ENCODE results near the gene CNTNAP5. TPM values are rescaled to one million over a fixed set of nuclear protein-coding genes. Genes with fewer than 3 reads are reported as not detected.

The CNTNAP5 gene
- total and polyA plus RNA-seq, 5 experiments from 2014 or later, result not detected

DNA sequence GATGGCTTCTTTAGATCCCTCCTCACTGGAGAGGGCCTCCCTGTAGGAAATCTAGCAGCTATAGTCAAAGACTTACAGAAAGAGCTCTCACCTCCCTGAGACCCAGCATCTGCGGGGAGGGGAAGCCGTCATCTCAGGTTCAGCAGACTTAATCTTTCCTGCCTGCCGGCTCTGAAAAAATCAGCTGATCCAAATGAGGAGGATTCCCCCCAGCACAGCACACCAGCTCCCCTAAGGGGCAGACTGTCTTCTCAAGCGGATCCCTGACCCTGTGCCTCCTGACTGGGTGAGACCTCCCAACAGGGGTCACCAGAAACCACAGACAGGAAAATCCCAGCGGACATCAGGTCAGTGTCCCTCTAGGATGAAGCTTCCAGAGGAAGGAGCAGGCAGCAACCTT, 601.9 kb downstream of the CNTNAP5 start:
- no peak overlapping the region for H3K4me3 Mint-ChIP-seq
- peaks cover 0 to 23% (median 5%) of the 10 kb centered on the region in 9 donors for H3K9me3 Mint-ChIP-seq
- H3K27me3 Mint-ChIP-seq, result no peaks in the 10 kb centered on the region
- ATAC-seq, result no peak
- POLR2A ChIA-PET, result no interaction called here
- no peaks in the 10 kb centered on the region for H3K4me1 Mint-ChIP-seq
- peaks cover 0 to 5% (median 0%) of the 10 kb centered on the region in 3 donors for H3K36me3 Mint-ChIP-seq
- no peak overlapping the region for H3K27ac Mint-ChIP-seq
- DNase-seq, result no peak

DNA sequence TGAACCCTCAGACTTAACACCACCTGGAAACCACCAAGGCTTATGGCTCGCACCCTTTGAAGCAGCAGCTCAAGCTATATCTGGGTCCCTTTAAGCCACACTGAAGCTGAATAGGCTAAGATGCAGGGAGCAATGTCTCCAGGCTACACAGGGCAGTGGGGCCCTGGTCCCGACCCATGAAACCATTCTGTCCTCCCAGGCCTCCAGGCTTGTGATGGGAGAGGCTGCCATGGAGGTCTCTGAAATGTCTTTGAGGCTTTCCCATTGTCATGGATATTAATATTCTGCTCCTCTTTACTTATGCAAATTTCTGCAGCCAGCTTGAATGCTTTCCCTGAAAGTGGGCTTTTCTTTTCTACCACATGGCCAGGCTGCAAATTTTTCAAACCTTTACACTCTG, 608.7 kb downstream of the CNTNAP5 start:
- H3K36me3 Mint-ChIP-seq, result no peaks in the 10 kb centered on the region
- H3K27ac Mint-ChIP-seq, result no peak overlapping the region
- POLR2A ChIA-PET, result no interaction called here
- ATAC-seq (no peak), DNase-seq (no peak)
- H3K4me1 Mint-ChIP-seq, result no peaks in the 10 kb centered on the region
- H3K4me3 Mint-ChIP-seq, result no peak overlapping the region
- no peaks in the 10 kb centered on the region for H3K27me3 Mint-ChIP-seq
- H3K9me3 Mint-ChIP-seq, result peaks cover 2 to 23% (median 12%) of the 10 kb centered on the region in 9 donors

DNA sequence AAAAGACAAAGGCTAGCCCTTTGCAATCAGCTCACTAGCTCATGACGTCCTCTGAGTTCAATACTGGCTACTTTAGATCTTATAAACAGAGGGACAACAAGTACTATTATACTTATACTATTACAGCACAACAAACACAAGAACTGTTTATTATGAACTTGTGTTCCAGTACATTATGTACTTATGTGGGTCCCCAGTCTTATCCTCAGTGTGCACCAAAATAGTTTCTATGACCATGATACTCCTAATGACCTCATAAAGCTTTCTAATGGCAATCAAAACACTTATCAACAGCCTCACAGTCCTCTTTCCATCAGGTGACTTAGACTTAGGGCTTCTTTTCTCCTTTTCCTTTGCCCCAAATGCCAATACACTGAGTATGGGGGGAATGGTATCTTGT, 614.4 kb downstream of the CNTNAP5 start:
- no peak for DNase-seq
- no peak overlapping the region for H3K4me3 Mint-ChIP-seq
- no peaks in the 10 kb centered on the region for H3K36me3 Mint-ChIP-seq
- peaks cover 0 to 17% (median 4%) of the 10 kb centered on the region in 9 donors for H3K9me3 Mint-ChIP-seq
- POLR2A ChIA-PET, result no interaction called here
- no peaks in the 10 kb centered on the region for H3K27me3 Mint-ChIP-seq
- ATAC-seq, result no peak
- H3K27ac Mint-ChIP-seq, result no peak overlapping the region
- H3K4me1 Mint-ChIP-seq, result no peaks in the 10 kb centered on the region

DNA sequence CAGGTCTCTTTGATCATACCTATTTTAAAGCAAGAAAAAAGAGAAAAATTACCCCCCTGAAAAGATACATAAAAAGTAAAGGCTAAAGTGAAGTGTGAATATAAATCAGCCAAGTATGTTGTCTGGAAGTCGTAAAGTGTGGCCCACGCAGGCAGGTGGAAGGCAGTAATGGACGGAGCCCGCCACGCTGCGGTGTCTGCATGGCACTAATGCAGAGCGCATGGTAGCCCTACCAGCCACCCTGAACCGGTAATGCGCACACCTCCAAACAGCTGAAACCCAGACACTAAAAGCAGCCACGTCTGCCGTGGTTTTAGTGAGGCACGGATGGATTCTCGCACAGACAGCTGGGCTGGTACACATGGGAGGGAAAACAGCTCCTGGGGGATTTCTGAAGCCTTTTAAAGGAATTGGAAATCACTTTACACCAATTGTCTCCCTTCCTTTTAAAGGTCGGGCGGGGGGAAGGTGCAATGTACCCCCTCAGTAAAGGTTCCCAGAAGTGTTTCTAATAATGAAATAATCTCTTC, 615.2 kb downstream of the CNTNAP5 start:
- Mint-ChIP-seq H3K4me3 (no peak overlapping the region), H3K27me3 (no peaks in the 10 kb centered on the region), H3K4me1 (no peaks in the 10 kb centered on the region), H3K27ac (no peak overlapping the region), H3K36me3 (no peaks in the 10 kb centered on the region), H3K9me3 (peaks cover 0 to 12% (median 2%) of the 10 kb centered on the region in 9 donors)
- DNase-seq, result no peak
- POLR2A ChIA-PET, result no interaction called here
- no peak for ATAC-seq

DNA sequence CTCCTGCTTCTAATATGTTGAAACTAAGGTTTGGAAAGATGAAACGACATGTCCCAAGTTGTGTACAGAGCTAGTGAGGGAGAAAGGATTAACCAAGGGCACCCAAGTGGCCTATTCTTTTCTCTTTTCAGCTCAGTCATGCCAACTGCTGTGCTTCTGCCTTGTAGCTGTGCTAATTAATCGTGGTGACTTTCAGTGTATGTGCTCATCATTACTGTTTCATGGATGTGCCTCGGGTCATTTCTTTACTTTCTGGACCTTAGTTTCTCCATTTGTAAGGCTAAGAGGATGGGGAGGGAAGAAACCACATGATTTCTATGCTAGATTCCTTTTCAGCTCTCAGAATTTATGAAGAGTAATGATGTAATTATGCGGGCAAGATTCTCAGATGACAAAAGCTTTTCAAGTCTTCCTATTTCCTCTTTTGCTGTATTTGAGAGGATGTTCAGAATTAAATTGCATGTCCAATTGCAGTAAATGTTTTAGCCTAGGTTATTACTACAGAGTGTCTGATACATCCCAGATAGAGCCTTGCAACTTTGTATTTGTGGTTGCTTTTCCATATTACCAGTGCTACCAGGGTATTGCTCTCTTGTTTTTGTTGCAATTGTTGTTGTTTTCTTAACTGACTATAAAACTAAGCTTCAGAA, 621.2 kb downstream of the CNTNAP5 start:
- no peaks in the 10 kb centered on the region for H3K36me3 Mint-ChIP-seq
- DNase-seq, result no peak
- peaks cover 0 to 9% (median 2%) of the 10 kb centered on the region in 9 donors for H3K9me3 Mint-ChIP-seq
- no peak for ATAC-seq
- H3K27ac Mint-ChIP-seq, result no peak overlapping the region
- no peak overlapping the region for H3K4me3 Mint-ChIP-seq
- no peaks in the 10 kb centered on the region for H3K4me1 Mint-ChIP-seq
- H3K27me3 Mint-ChIP-seq, result no peaks in the 10 kb centered on the region
- POLR2A ChIA-PET, result no interaction called here

DNA sequence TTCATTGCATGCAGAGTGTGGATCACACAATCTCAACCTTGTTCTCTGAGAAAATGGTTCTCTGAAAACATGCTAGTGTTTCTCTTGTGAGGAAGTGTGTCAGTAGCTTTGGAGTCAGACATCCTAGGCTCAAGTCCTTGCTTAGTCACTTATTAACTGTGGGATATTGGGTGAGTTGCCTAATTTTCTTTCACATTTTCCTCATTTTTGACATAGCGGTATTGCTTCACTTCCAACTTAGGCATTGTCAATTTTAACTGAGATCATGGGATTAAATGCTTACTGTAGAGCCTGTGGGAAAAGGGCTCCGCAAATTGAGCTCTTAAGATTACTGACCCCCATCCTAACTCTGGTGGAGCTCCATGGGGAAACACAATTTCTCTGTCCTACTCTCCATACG, 622.2 kb downstream of the CNTNAP5 start:
- POLR2A ChIA-PET, result no interaction called here
- Mint-ChIP-seq H3K27ac (no peak overlapping the region), H3K4me3 (no peak overlapping the region), H3K36me3 (no peaks in the 10 kb centered on the region), H3K27me3 (no peaks in the 10 kb centered on the region), H3K9me3 (peaks cover 0 to 9% (median 2%) of the 10 kb centered on the region in 9 donors), H3K4me1 (no peaks in the 10 kb centered on the region)
- ATAC-seq (no peak), DNase-seq (no peak)

DNA sequence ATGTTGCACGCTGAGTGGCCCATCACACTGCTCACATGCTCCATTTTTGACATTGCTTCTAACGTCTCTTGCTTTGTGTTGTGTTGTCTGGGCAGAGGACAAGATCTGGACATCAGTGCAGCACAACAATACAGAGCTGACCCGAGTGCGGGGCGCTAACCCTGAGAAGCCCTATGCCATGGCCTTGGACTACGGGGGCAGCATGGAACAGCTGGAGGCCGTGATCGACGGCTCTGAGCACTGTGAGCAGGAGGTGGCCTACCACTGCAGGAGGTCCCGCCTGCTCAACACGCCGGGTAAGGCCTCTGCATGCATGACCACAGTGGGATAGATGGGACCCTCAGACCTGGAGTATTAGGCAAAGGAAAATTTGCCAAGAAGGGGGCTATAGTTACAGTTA, 622.6 kb downstream of the CNTNAP5 start:
- H3K27me3 Mint-ChIP-seq, result no peaks in the 10 kb centered on the region
- POLR2A ChIA-PET, result no interaction called here

DNA sequence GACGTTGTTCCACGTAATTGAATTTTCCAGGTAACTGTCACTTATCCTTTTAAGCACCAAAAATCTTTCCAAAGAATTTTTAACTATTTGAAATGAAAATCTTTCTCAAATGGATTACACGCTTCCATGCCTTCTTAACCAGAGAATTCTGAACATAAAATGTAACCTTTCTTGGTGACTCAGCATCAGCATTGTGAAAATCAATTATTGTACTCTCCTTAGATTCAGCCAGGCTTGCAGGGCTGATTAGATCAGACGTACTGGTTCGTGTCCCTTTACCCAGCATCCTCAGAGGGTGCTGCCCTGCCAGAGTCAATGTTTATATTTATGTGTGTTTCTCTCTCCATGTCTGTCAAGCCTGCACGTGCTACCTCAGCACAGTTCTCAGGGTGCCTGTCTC, 623.9 kb downstream of the CNTNAP5 start:
- Mint-ChIP-seq H3K27me3 (no peaks in the 10 kb centered on the region), H3K4me3 (no peak overlapping the region), H3K4me1 (no peaks in the 10 kb centered on the region), H3K27ac (no peak overlapping the region), H3K36me3 (no peaks in the 10 kb centered on the region), H3K9me3 (peaks cover 0 to 11% (median 2%) of the 10 kb centered on the region in 9 donors)
- no peak for ATAC-seq
- DNase-seq, result no peak
- POLR2A ChIA-PET, result no interaction called here

More for the DNA sequence above, 622.6 kb downstream of the CNTNAP5 start:
- H3K4me3 Mint-ChIP-seq, result no peak overlapping the region
- H3K36me3 Mint-ChIP-seq, result no peaks in the 10 kb centered on the region
- H3K27ac Mint-ChIP-seq, result no peak overlapping the region
- DNase-seq (no peak), ATAC-seq (no peak)
- H3K4me1 Mint-ChIP-seq, result no peaks in the 10 kb centered on the region
- H3K9me3 Mint-ChIP-seq, result peaks cover 0 to 9% (median 2%) of the 10 kb centered on the region in 9 donors

DNA sequence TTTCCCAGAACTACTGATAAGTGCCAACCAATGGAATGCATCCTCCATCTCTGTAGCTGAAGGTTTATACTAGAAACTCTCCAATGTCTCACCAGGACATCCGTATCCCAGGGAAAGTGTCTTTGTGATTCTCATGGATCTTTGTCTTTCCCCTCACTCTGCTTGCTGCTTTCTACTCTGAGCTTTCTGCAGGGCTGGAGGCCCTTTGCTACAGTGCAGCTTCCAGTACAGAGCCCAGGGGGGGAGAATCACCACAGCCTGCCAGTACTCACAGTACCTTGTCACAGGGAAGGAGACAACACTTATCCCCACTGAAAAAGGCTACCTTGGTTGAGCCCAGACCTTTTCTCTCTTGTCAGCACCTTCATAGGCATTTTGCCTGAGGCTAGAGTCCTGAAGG, 627.0 kb downstream of the CNTNAP5 start:
- peaks cover 0 to 21% (median 3%) of the 10 kb centered on the region in 9 donors for H3K9me3 Mint-ChIP-seq
- peaks cover 0 to under 1% (median 0%) of the 10 kb centered on the region in 5 donors for H3K27me3 Mint-ChIP-seq
- POLR2A ChIA-PET, result no interaction called here
- DNase-seq, result no peak
- H3K4me3 Mint-ChIP-seq, result no peak overlapping the region
- H3K4me1 Mint-ChIP-seq, result no peaks in the 10 kb centered on the region
- no peak for ATAC-seq
- H3K36me3 Mint-ChIP-seq, result no peaks in the 10 kb centered on the region
- H3K27ac Mint-ChIP-seq, result no peak overlapping the region

DNA sequence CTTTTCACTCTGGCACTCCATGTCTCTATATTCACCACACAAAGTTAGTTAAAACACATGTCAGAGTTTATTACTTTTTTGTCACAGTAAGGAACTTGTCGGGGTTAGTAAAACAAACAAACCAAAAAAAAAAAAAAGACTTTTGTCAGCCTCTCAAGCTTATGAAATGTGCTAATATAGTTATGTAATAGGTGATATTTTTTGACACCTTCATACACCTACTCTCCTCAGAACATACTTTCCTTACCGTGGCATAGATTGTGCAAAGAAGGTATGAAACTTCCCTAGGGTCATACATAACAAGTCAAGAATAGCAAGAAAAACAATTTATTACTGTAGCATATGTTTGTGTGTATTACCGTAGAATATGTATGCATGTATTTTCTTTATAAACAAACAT, 633.3 kb downstream of the CNTNAP5 start:
- ATAC-seq (no peak), DNase-seq (no peak)
- Mint-ChIP-seq H3K36me3 (no peaks in the 10 kb centered on the region), H3K27me3 (peaks cover 0 to 3% (median 0%) of the 10 kb centered on the region in 5 donors), H3K4me1 (no peaks in the 10 kb centered on the region), H3K4me3 (no peak overlapping the region), H3K9me3 (peaks cover 0 to 31% (median 6%) of the 10 kb centered on the region in 9 donors), H3K27ac (no peak overlapping the region)
- POLR2A ChIA-PET, result no interaction called here

DNA sequence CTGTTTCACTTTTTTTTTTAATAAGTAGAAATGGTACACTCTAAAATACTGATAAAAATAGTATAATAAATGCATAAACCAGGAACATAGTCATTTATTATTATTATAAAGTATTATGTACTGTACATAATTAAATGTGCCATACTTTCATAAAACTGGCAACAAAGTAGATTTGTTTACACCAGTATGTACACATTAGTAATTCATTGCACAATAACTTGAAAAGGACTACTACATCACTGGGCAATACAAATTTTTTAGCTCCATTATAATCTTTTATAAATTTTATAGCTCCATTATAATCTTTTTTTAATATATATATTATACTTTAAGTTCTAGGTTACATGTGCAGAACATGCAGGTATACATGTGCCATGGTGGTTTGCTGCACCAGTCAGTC, 636.5 kb downstream of the CNTNAP5 start:
- Mint-ChIP-seq H3K27me3 (peaks cover 0 to 3% (median 0%) of the 10 kb centered on the region in 5 donors), H3K36me3 (no peaks in the 10 kb centered on the region), H3K4me3 (no peak overlapping the region), H3K9me3 (peaks cover 0 to 27% (median 4%) of the 10 kb centered on the region in 9 donors), H3K27ac (no peak overlapping the region), H3K4me1 (no peaks in the 10 kb centered on the region)
- ATAC-seq, result no peak
- DNase-seq, result no peak
- POLR2A ChIA-PET, result no interaction called here

DNA sequence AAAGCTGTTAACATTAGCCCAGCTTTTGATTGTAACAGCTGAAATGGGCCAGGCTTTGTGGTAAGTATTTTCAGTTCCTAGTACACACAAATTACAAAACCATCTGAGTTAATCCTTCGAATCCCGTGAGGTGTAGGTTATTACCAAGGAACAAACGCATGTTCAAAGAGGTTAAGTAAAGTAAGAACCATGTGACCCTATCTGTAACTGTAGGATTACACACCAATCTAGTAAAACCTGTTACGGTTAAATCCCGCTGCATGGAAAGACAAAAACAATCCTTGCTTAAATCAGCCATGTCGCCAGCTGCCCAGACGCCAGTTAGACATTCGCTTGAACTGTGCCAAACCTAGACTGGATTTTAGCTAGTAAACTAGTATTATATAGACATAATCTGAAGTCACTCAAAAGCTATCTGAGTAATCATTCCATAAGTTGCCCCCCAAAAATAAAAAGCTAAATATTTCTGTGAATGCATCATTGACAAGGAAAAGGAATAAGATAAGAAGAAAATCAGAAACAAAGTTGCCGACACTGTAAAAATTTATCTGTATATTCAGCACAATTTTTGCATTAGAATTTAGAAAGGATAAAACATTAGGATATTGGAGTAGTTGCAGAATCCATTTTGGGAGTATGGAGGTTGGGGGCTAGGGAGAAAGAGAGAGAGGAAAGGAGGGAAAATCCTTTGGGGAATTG, 638.0 kb downstream of the CNTNAP5 start:
- H3K4me1 Mint-ChIP-seq, result no peaks in the 10 kb centered on the region
- no peaks in the 10 kb centered on the region for H3K36me3 Mint-ChIP-seq
- POLR2A ChIA-PET, result no interaction called here
- no peak overlapping the region for H3K4me3 Mint-ChIP-seq
- H3K27ac Mint-ChIP-seq, result no peak overlapping the region
- DNase-seq (no peak), ATAC-seq (no peak)
- no peaks in the 10 kb centered on the region for H3K27me3 Mint-ChIP-seq
- H3K9me3 Mint-ChIP-seq, result peaks cover 0 to 16% (median 4%) of the 10 kb centered on the region in 9 donors

DNA sequence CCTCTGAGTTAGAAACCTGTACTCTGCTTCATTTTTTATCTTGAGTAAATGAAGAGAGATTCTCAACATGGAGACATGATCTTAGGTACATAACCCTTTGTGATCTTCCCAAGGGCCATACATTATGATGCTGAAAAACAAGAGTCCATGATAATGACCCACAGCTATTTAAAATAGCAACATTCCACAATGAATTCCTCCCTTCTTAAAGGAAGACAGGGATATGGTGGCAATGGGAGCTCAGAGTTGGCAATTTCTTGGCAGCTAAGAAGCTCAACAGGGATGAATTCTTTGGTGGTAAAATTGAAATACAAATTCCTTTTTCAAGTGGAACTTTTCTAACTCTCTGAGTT, 638.5 kb downstream of the CNTNAP5 start:
- H3K27ac Mint-ChIP-seq, result no peak overlapping the region
- no peak for ATAC-seq

More for the DNA sequence above, 638.5 kb downstream of the CNTNAP5 start:
- POLR2A ChIA-PET, result no interaction called here
- no peaks in the 10 kb centered on the region for H3K36me3 Mint-ChIP-seq
- H3K27me3 Mint-ChIP-seq, result no peaks in the 10 kb centered on the region
- H3K9me3 Mint-ChIP-seq, result peaks cover 0 to 16% (median 4%) of the 10 kb centered on the region in 9 donors
- DNase-seq, result no peak
- no peak overlapping the region for H3K4me3 Mint-ChIP-seq
- no peaks in the 10 kb centered on the region for H3K4me1 Mint-ChIP-seq
